GM23248 (cell line): ENCODE results near the gene UBE3D. TPM values are rescaled to one million over a fixed set of nuclear protein-coding genes. Genes with fewer than 3 reads are reported as not detected.

Experiments
- DNase-seq: peaks from one replicate; pipeline ENCODE4 v3.0.0-alpha.2; 2015
- H2AFZ ChIP-seq: fragments of 200-600 bp; sonication (generic); 2 replicates; pipeline ENCODE4 v1.6.1; 2016; ENCODE audit warnings: antibody characterized with exemption
- H3F3A ChIP-seq: fragments of 200-600 bp; sonication (generic); 2 replicates; pipeline ENCODE4 v1.6.1; 2016; ENCODE audit warnings: mild to moderate bottlenecking, antibody characterized with exemption, mixed run types; ENCODE audit not compliant: insufficient read depth
- H3K27ac ChIP-seq: fragments of 200-600 bp; sonication (generic); 2 replicates; pipeline ENCODE4 v1.5.1; 2016; ENCODE audit warnings: mild to moderate bottlenecking
- H3K27me3 ChIP-seq: fragments of 200-600 bp; sonication (generic); replicated peaks from 2 replicates; pipeline ENCODE4 v1.6.1; 2016; ENCODE audit warnings: mild to moderate bottlenecking; ENCODE audit not compliant: insufficient read depth
- H3K36me3 ChIP-seq: fragments of 200-600 bp; sonication (generic); 2 replicates; pipeline ENCODE4 v1.6.1; 2016; ENCODE audit warnings: low read depth, mild to moderate bottlenecking
- H3K4me1 ChIP-seq: fragments of 200-600 bp; sonication (generic); 2 replicates; pipeline ENCODE4 v1.6.1; 2016; ENCODE audit warnings: mild to moderate bottlenecking; ENCODE audit not compliant: insufficient read depth
- H3K4me2 ChIP-seq: fragments of 200-600 bp; sonication (generic); one replicate; pipeline ENCODE4 v1.6.1; 2016; ENCODE audit warnings: mild to moderate bottlenecking; ENCODE audit not compliant: unreplicated experiment
- H3K4me3 ChIP-seq: fragments of 200-600 bp; sonication (generic); 2 replicates; pipeline ENCODE4 v1.5.1; 2016; ENCODE audit warnings: mild to moderate bottlenecking
- H3K79me2 ChIP-seq: fragments of 200-600 bp; sonication (generic); 2 replicates; pipeline ENCODE4 v1.6.1; 2016; ENCODE audit warnings: mild to moderate bottlenecking; ENCODE audit not compliant: insufficient read depth
- H3K9ac ChIP-seq: fragments of 200-600 bp; sonication (generic); 2 replicates; pipeline ENCODE4 v1.6.1; 2016; ENCODE audit warnings: mild to moderate bottlenecking
- H3K9me2 ChIP-seq: fragments of 200-600 bp; sonication (generic); 2 replicates; pipeline ENCODE4 v1.6.1; 2016; ENCODE audit warnings: mixed run types, mild to moderate bottlenecking, moderate library complexity; ENCODE audit not compliant: insufficient read depth
- H3K9me3 ChIP-seq: fragments of 200-600 bp; sonication (generic); one replicate; pipeline ENCODE4 v1.6.1; 2017; ENCODE audit warnings: low read depth
- H4K20me1 ChIP-seq: fragments of 200-600 bp; sonication (generic); 2 replicates; pipeline ENCODE4 v1.6.0; 2016; ENCODE audit not compliant: insufficient read depth
- EZH2 ChIP-seq: fragments of 200-600 bp; sonication (generic); IDR thresholded peaks from 2 replicates; pipeline ENCODE4 v1.6.1; 2018; ENCODE audit warnings: antibody characterized with exemption, mild to moderate bottlenecking; ENCODE audit not compliant: insufficient read depth, poor library complexity, severe bottlenecking
- EZH2phosphoT487 ChIP-seq: fragments of 200-600 bp; sonication (generic); IDR thresholded peaks from 2 replicates; pipeline ENCODE4 v1.6.1; 2018; ENCODE audit warnings: antibody characterized with exemption, moderate library complexity, mild to moderate bottlenecking, low read depth; ENCODE audit not compliant: insufficient read depth
- WGBS, 2 experiments: methylation state at CpG; one replicate each; pipeline ENCODE4 v1.1.6; 2015 to 2017; ENCODE audit warnings: low lambda C conversion rate in 2 of 2, low coverage in 1 of 2; ENCODE audit errors: missing lambda C conversion rate in 2 of 2; 5-methylcytosine and 5-hydroxymethylcytosine counted together
- in situ Hi-C: fragments of 300-500 bp; cut with MboI; formaldehyde crosslinking; loops from 2 replicates; pipeline ENCODE4 v1.15.0; 2020
- polyA plus RNA-seq: library from polyadenylated mRNA; unstranded; fragments of >200 nt; fragmentation: Nextera tagmentation; extraction: Ambion mirVana; gene quantifications from 2 replicates; pipeline ENCODE4 v1.2.1, GENCODE V29; 2016
- total RNA-seq: library from RNA; depleted of rRNA; stranded (reverse); fragments of >200 nt; shearing (Covaris generic); gene quantifications from 2 replicates; pipeline ENCODE4 v1.2.3, GENCODE V29; 2014

Gene UBE3D
- total and polyA plus RNA-seq, 2 experiments from 2014 or later, result 2.1 to 6.9 TPM

DNA sequence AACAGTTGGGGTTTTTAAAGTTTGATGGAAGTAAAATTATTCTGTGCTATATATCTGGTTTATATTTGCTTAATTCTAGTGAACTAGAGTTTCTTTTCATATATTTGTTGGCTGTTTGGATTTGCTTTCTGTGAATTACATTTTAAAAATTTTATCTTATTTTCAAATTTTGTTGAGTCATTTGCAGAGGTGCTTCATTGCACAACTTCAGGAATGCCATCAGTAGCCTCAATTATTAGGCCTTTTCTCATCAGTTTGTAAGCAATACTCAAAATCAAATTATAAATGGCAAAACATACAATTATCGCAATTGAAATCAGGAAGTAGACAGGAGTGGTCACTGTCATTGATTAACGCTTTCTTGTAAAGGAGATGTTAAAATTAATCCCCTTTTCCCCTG lies 96.9 kb downstream of the UBE3D start:
- H3K36me3 ChIP-seq, result no peaks in the 10 kb centered on the region
- TF ChIP-seq EZH2phosphoT487, result no peak
- no peak for TF ChIP-seq EZH2
- WGBS, 2 experiments, result 97 to 99% methylated on average over 2 of the region's 2 CpGs

DNA sequence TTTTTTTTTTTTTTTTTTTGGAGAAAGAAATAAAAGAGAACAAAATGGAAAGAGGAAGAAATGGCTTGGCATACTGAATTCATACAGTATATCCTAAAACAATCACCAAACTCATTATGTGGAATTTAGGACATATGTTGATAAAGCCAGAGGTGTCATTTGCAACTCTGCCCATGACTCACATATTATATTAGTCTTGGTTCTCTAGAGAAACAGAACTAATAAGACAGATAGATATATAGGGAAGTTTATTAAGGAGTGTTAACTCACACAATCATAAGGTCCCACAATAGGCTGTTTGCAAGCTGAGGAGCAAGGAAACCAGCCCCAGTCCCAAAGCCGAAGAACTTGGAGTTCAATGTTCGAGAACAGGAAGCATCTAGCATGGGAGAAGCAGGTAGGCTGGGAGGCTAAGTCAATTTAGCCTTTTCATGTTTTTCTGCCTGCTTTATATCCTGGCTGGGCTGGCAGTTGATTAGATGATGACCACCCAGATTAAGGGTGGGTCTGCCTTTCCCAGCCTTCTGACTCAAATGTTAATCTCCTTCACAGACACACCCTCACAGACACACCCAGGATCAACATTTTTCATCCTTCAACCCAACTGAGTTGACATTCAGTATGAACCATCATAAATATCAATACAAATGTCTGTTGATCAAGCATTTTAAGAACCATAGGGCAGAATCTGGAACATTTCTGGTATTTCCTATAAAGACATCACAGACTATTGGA lies 102.3 kb downstream of the UBE3D start:
- no peak overlapping the region for H3K9ac ChIP-seq
- H3K36me3 ChIP-seq, result no peaks in the 10 kb centered on the region
- H3K4me3 ChIP-seq, result no peak overlapping the region
- no peaks in the 10 kb centered on the region for H3K79me2 ChIP-seq
- peaks cover 18% of the 10 kb centered on the region for H3K4me1 ChIP-seq
- no peaks in the 10 kb centered on the region for H3K27me3 ChIP-seq
- in situ Hi-C loops, result no loop called here
- H3K9me3 ChIP-seq, result no peaks in the 10 kb centered on the region
- TF ChIP-seq EZH2phosphoT487 (no peak), EZH2 (no peak)
- no peaks in the 10 kb centered on the region for H3K9me2 ChIP-seq
- no peak overlapping the region for H3K27ac ChIP-seq
- H4K20me1 ChIP-seq, result no peaks in the 10 kb centered on the region
- 95 to 98% methylated on average over 2 of the region's 2 CpGs for WGBS, 2 experiments
- no peak for DNase-seq
- peaks cover 8% of the 10 kb centered on the region; the same call in 1 of the 2 replicates for H3F3A ChIP-seq
- no peak overlapping the region for H3K4me2 ChIP-seq
- H2AFZ ChIP-seq, result no peak overlapping the region

More for the DNA sequence above, 96.9 kb downstream of the UBE3D start:
- Histone ChIP-seq H2AFZ (0 out of 2 replicates have a peak overlapping the region, but pooled peaks have one; percentile 20), H3K4me3 (no peak overlapping the region), H3K9me3 (no peaks in the 10 kb centered on the region), H4K20me1 (no peaks in the 10 kb centered on the region), H3K4me2 (no peak overlapping the region), H3K27me3 (no peaks in the 10 kb centered on the region), H3K9ac (no peak overlapping the region), H3K9me2 (no peaks in the 10 kb centered on the region), H3K4me1 (peaks cover 15% of the 10 kb centered on the region), H3F3A (no peaks in the 10 kb centered on the region), H3K27ac (peak overlapping the region; percentile 25), H3K79me2 (no peaks in the 10 kb centered on the region)
- DNase-seq, result peak; percentile 46
- in situ Hi-C loops, result no loop called here

DNA sequence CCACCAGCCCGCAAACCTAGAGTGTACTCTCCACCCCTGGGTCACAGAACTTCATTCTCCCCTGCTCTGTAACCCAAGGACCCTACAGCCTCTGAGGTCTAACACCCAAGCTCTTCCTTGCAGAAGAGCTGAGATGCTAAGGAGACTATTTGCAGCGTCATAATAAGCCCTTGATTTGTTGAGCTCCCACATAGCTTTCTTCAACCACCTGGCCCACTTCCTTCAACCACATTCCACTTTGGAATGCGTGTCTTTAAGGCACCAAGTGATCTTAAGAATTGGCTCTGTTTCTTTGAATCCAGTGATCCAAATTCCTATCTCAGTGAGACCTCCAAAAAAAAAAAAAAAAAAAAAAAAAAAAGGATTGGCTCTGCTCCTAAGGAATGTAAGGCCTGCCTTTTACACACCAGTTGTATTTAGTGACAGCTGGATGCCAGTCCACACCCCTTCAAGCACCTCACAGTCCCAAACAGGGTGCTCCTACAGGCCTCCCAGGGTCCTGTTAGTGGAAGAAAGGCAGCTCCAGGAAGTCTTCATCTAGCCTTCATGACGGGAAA lies 106.2 kb downstream of the UBE3D start:
- no peak overlapping the region for H2AFZ ChIP-seq
- no peak overlapping the region for H3K4me3 ChIP-seq
- H3K27me3 ChIP-seq, result no peaks in the 10 kb centered on the region
- H3K36me3 ChIP-seq, result no peaks in the 10 kb centered on the region
- no peaks in the 10 kb centered on the region for H3K79me2 ChIP-seq
- in situ Hi-C loops, result no loop called here
- WGBS, 2 experiments, result 53% methylated on average over 4 of the region's 4 CpGs
- H3K4me1 ChIP-seq, result peaks cover 53% of the 10 kb centered on the region
- H3K9me3 ChIP-seq, result no peaks in the 10 kb centered on the region
- DNase-seq, result peak; percentile 55
- no peak overlapping the region for H3K9ac ChIP-seq
- H3K27ac ChIP-seq, result 0 out of 2 replicates have a peak overlapping the region, but pooled peaks have one; percentile 25
- H3K9me2 ChIP-seq, result no peaks in the 10 kb centered on the region
- peaks cover 38% of the 10 kb centered on the region for H3F3A ChIP-seq
- H3K4me2 ChIP-seq, result peak overlapping the region; percentile 40
- no peak for TF ChIP-seq EZH2phosphoT487
- no peak for TF ChIP-seq EZH2
- no peaks in the 10 kb centered on the region for H4K20me1 ChIP-seq

DNA sequence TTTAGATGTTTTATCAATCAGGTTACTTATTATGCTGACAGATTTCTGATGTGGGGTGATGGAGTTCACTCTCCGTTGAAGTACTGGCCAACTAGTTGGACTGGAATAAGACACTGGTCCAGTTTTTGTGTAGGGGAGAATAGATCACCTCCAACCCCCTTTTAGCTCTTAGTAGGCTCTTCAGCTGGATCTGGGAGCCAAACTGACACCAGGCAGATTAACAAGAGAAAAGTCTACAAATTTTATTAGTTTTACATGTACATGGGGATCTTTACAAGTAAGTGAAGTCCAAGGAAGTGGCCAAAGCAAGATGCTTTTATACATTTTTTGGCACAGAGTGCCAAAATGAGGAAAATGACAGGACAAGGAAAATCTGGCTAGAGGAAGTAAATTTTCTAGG lies 107.1 kb downstream of the UBE3D start:
- peaks cover 47% of the 10 kb centered on the region for H3F3A ChIP-seq
- no peak overlapping the region for H3K4me3 ChIP-seq
- DNase-seq, result peak; percentile 4
- H2AFZ ChIP-seq, result no peak overlapping the region
- 97 to 100% methylated on average over 1 of the region's 1 CpG for WGBS, 2 experiments
- H3K9me2 ChIP-seq, result no peaks in the 10 kb centered on the region
- H3K4me1 ChIP-seq, result peaks cover 62% of the 10 kb centered on the region
- no peaks in the 10 kb centered on the region for H4K20me1 ChIP-seq
- peak overlapping the region; percentile 40 for H3K4me2 ChIP-seq
- H3K36me3 ChIP-seq, result no peaks in the 10 kb centered on the region
- no peak overlapping the region for H3K9ac ChIP-seq
- no peaks in the 10 kb centered on the region for H3K27me3 ChIP-seq
- in situ Hi-C loops, result no loop called here
- no peaks in the 10 kb centered on the region for H3K9me3 ChIP-seq
- TF ChIP-seq EZH2 (no peak), EZH2phosphoT487 (no peak)
- no peaks in the 10 kb centered on the region for H3K79me2 ChIP-seq
- no peak overlapping the region for H3K27ac ChIP-seq
